ENCODE measurements around the gene SNTG2. TPM values are rescaled to one million over a fixed set of nuclear protein-coding genes. Genes with fewer than 3 reads are reported as not detected.

Gene SNTG2
- total and polyA plus RNA-seq, 2 donors (not counting 3 experiments of a cell fraction or from before 2014, with no cell fraction given): not detected

DNA sequence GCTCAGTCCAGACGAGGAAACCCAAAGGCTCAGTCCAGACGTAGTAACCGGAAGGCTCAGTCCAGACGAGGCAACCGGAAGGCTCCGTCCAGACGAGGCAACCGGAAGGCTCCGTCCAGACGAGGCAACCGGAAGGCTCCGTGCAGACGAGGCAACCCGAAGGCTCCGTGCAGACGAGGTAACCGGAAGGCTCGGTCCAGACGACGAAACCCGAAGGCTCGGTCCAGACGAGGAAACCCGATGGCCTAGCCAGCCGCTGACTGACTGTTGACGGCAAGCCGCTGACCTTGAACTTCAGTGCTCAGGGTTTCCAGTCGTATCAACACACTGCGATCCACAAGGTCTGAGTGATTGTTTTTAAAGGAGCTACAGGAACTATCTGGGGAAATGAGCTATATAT, 312.0 kb downstream of the SNTG2 start:
- no peaks in the 10 kb centered on the region for H3K79me2 ChIP-seq (ENCODE audit: control insufficient read depth, insufficient read depth, low read length)
- no peaks in the 10 kb centered on the region for H3K27me3 ChIP-seq (ENCODE audit: control insufficient read depth in 2 of 2, insufficient read depth in 2 of 2, low read length in 2 of 2)
- FAIRE-seq (no peak), DNase-seq (ENCODE audit: low read depth, low spot score) (no peak)
- CTCF ChIA-PET: no interaction called here
- H3K36me3 ChIP-seq (ENCODE audit: control insufficient read depth in 2 of 2, extremely low read depth in 1 of 2, insufficient read depth in 2 of 2, low read length in 2 of 2): no peaks in the 10 kb centered on the region
- no peak overlapping the region for H3K4me3 ChIP-seq (replicated peaks in 1 of 3; ENCODE audit: insufficient read depth in 1 of 3, low read depth in 1 of 3, low read length in 3 of 3)
- intact Hi-C loops (cut with micrococcal nuclease) (no loop called here), dilution Hi-C loops (cut with MboI; ENCODE audit: extremely low pct_ligation_motif_present, low sequenced_read_pairs) (no loop called here)
- H3K4me2 ChIP-seq (ENCODE audit: insufficient read depth, low read length): no peak overlapping the region
- no peak overlapping the region for H3K9ac ChIP-seq (replicated peaks; ENCODE audit: extremely low read depth, insufficient read depth, low read length)
- BruUV-seq (replicated peaks): no TSS peak
- POLR2A ChIA-PET: no interaction called here
- H3K4me1 ChIP-seq (ENCODE audit: control insufficient read depth, extremely low read depth, insufficient read depth, low read length): no peaks in the 10 kb centered on the region
- no peak for TF ChIP-seq MYC (IDR thresholded peaks at IDR 0.05; ENCODE audit: low read depth, low read length)
- TF ChIP-seq MAX (IDR thresholded peaks at IDR 0.05; ENCODE audit: insufficient read depth, insufficient read length): no peak
- no peak for TF ChIP-seq GATA2 (IDR thresholded peaks at IDR 0.05; ENCODE audit: insufficient read depth, insufficient read length, low read depth, low read length)
- TF ChIP-seq, protein P1, sequence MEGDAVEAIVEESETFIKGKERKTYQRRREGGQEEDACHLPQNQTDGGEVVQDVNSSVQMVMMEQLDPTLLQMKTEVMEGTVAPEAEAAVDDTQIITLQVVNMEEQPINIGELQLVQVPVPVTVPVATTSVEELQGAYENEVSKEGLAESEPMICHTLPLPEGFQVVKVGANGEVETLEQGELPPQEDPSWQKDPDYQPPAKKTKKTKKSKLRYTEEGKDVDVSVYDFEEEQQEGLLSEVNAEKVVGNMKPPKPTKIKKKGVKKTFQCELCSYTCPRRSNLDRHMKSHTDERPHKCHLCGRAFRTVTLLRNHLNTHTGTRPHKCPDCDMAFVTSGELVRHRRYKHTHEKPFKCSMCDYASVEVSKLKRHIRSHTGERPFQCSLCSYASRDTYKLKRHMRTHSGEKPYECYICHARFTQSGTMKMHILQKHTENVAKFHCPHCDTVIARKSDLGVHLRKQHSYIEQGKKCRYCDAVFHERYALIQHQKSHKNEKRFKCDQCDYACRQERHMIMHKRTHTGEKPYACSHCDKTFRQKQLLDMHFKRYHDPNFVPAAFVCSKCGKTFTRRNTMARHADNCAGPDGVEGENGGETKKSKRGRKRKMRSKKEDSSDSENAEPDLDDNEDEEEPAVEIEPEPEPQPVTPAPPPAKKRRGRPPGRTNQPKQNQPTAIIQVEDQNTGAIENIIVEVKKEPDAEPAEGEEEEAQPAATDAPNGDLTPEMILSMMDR (IDR thresholded peaks at IDR 0.05; ENCODE audit: extremely low read depth in 1 of 2, insufficient read depth in 1 of 2, low read depth in 1 of 2, low read length in 2 of 2): no peak
- no peak for TF ChIP-seq POLR2AphosphoS5 (IDR thresholded peaks at IDR 0.05; ENCODE audit: insufficient read depth, low read depth, low read length)
- TF ChIP-seq JUN (IDR thresholded peaks at IDR 0.05; ENCODE audit: borderline replicate concordance, insufficient read depth, insufficient read length, low read depth): no peak
- TF ChIP-seq EZH2 (IDR thresholded peaks at IDR 0.05; ENCODE audit: borderline replicate concordance, low read depth, low read length, severe bottlenecking): no peak
- no peak for TF ChIP-seq FOS (IDR thresholded peaks at IDR 0.05; ENCODE audit: borderline replicate concordance, insufficient read depth, low read length)
- TF ChIP-seq POLR2A (IDR thresholded peaks at IDR 0.05; ENCODE audit: low read depth, low read length): no peak
- H3K27ac ChIP-seq (ENCODE audit: insufficient read depth, low read depth, low read length): no peak overlapping the region
- H3K9me3 ChIP-seq (replicated peaks; ENCODE audit: control insufficient read depth, insufficient read depth, low read length): no peaks in the 10 kb centered on the region
- H3K9me1 ChIP-seq (replicated peaks; ENCODE audit: control insufficient read depth, extremely low read depth, insufficient read depth, low read length): no peaks in the 10 kb centered on the region
- no peak overlapping the region for H2AFZ ChIP-seq (ENCODE audit: low read depth, low read length)
- H4K20me1 ChIP-seq (replicated peaks; ENCODE audit: control insufficient read depth, extremely low read depth, insufficient read depth, low read length): no peaks in the 10 kb centered on the region
